ENCODE results near the gene GLRA1.
"Not testable (repeated sequence)": the region's sequence is repeated elsewhere in the genome, so short reads cannot be mapped to it uniquely, and the experiment has no call there.

The GLRA1 gene

DNA sequence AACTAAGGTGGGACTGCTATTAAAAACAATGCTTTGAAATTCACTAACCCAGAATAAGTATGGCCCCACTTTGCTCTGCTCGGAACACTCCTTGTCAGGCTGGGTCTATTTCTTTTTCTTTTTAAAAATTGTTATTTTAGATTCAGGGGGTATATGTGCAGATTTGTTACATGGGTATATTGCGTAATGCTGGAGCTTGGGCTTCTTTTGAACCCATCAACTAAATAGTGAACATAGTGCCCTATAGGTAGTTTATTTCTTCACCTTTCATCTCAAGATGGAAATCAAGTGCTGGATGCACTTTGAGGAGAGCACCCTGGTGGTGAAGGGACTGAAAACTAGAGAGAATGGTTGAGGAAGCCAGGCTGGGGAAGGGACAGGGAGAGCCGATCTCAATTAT lies 51.0 kb downstream of the GLRA1 start:
- DNase-seq, result no peak

DNA sequence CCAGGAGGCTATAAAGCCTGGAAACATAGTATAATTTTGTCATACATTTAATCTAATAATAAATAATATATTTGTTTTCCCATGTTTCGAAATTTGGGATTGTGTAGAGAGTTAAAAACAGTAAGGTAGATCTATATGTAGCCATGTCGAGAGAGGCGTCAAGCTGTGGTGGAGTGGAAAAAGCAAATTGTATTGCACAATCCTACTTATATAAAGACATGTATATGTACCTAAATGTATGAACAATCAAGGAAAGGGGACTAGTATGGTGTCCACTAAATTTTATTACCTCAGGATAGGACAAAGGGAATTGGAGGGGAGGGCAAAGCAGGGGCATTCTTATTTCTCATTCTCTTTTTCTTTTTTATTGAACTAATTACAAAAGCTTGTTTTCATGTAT lies 52.0 kb downstream of the GLRA1 start:
- no peak for DNase-seq

DNA sequence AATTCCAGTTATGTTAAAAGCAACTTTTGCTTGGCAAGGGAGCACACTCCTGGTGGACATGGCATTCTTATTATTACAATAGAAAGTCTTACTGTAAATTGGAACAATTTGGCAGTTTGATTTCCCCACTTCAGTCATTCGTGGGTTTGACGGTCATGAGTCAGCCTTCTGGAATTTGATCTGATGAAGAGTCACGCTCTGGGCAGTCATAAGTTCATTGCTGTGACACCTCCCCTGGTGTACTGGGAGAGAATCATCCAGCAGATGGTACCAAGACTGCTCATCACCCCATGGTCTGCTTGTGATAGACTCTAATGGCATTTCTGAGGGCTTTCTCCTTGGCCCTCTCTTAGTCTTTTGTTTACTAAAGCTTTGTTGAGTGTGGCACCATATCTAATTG lies 53.8 kb downstream of the GLRA1 start:
- no peak for DNase-seq

DNA sequence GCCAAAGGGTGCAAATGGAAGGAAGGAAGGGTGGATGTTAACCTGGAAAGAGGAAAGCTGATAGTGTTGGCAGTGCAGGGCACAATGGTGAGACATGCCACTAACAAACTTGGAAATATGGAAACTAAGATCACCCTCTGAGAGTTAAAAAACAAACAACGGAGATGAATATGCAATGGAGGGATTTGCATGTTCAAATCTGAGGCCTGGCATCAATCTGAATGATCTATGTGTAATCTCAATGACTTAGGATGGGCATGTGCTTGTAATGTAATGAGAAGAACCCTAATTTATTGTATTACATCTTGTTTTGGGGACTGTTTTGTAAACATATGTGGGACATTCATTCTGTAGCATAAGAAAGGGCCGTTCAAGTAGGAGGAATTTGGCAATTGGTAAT lies 54.4 kb downstream of the GLRA1 start:
- no peak for DNase-seq

DNA sequence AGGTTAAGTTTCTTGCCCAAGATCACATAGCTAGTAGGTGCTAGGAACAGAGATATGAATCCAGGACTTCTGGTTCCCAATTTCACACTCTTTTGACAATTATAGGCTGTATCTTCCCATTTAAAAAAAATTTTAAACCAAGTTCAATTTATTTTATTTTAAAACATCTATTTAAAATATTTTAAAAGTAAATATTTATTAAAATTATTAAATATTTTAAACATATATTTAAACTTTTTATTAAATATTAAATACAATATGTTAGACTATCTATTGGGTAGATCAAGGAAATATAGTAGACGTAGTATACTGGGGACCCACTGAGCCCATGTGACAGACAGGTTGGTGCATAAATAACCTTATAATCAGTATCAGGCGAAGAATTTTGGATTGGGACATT lies 54.8 kb downstream of the GLRA1 start:
- DNase-seq, result no peak

DNA sequence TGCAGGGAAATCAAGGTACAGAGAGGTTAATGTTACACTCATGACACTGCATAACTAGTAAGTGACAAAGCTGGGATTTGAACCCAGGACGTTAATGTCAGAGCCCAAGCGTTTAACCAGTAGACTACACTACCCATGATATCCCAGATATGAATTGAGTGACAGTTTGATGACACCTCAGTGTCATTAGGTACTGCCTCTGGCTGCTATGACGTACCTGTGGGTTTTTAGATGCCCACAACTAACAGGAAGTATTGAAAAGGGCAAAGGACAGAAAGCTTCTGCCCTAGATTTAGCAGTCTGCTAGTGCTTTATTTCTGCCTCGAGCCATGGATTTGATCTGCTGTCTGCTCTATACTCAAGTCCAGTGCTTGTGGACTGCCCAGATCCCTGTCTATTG lies 56.2 kb downstream of the GLRA1 start:
- DNase-seq, result no peak

DNA sequence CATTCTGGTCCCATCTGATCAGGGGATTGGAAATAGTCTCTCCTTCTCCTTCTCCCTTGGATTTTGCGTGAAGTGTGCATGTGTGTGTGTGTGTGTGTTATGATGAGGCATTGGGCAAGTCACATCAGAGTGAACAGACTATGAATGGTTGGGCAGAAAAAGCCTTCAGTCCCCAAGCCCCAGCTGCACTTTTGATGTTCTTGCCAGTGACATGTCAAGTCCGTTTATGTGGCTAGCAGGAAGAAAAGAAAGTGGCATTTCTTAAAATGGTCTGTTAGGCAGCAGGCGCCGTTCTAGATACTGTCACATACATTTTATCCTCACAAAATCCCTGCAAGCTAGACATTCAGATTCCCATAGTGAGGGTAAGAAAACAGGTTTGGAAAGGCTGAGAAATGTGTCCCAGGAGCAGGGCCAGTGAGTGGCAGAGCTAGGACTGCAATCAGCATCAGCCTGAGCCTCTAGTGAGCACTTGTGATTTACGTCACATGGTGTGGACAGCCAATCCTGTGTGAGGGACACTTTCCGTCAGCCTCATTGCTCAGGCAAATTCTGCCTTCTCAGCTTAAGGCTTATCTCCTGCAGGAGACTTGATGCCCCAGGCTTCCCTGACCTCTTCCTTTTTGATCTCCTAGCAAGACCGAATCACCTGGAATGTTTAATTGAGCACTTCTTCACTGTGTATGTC lies 60.4 kb downstream of the GLRA1 start:
- no peak for DNase-seq

DNA sequence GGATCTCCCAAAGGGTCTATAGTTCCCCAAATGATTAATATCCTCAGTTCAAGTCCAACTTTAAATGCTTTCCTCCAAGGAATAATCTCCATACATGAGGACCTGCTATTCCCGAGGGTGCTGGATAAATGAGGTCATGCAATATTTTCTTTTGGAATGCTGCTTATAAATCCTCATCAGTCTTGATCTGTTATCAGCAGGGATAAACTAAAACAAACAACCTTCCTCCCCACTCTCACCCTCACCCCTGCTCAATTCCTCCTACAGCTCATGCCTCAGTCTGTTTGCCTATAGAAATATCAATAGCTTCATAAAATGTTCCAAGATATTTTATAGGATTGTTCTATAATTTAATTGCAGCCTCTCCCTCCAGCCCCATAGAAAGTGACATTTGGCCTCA lies 61.1 kb downstream of the GLRA1 start:
- DNase-seq, result no peak

DNA sequence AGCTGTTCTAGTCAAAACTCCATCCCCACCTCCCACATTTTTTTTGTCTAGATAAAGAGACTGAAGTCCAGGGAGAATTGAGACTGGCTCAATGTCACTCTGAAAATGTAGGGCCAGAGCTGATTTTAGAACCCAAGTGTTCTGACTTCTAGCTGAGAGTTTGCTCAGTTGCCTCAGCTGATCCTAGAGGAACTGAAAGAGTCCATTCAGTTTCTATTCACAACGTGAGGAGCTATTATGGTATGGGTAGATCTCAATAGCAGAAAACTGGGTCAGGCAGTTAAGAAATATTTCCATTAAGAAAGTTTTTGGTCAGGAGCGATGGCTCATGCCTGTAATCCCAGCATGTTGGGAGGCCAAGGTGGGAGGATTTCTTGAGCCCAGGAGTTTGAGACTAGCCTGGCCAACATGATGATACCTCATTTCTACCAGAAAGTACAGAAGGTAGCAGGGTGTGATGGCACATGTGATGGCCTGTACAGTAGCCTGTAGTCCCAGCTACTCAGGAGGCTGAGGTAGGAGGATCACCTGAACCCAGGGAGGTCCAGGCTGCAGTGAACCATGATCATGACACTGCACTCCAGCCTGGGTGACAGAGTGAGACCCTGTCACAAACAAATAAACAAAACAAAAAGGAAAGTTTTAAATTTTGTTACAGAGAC lies 61.7 kb downstream of the GLRA1 start:
- no peak for DNase-seq

DNA sequence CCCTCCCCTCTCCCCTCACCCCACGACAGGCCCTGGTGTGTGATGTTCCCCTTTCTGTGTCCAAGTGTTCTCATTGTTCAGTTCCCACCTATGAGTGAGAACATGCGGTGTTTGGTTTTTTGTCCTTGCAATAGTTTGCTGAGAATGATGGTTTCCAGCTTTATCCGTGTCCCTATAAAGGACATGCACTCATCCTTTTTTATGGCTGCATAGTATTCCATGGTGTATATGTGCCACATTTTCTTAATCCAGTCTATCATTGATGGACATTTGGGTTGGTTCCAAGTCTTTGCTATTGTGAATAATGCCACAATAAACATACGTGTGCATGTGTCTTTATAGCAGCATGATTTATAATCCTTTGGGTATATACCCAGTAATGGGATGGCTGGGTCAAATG lies 63.8 kb downstream of the GLRA1 start:
- not testable (repeated sequence) for DNase-seq

DNA sequence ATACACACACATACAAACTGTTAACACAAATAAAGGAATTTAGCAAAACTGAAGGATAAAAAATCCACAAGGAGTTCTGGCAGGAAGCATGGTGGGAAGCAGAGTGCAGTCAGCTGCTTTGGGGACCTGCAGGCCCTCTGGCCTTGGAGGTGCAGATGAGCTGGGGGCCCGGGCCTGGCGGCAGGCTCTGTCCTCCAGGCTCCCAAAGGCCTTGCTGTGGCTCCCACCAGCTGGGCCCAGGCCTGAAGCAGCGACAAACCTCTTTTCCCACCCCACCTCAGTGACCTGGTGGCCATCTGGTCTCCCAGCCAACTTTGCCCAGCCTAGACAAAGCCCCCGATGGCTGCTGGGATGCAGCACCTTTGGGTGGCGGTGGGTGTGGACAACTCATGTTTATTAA lies 67.8 kb downstream of the GLRA1 start:
- no peak for DNase-seq

DNA sequence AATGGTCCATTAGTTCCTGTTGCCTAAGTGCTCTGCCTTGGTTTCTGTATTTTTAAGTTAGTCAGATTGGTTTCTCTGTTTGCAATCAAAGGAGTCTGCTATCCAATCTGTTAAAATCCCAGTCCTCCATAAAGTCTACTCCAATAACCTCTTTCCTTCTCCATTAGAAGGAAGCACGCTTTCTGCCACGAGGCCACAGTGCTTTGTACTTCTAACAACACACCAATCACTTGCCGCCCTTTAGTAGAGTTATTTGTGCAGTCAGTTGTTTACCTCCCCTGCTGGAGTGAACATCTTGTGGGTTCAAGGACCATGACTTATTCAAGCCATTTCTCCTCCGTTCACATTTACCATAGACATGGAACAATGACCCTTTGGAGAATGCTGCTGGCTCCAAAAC lies 69.0 kb downstream of the GLRA1 start:
- no peak for DNase-seq

DNA sequence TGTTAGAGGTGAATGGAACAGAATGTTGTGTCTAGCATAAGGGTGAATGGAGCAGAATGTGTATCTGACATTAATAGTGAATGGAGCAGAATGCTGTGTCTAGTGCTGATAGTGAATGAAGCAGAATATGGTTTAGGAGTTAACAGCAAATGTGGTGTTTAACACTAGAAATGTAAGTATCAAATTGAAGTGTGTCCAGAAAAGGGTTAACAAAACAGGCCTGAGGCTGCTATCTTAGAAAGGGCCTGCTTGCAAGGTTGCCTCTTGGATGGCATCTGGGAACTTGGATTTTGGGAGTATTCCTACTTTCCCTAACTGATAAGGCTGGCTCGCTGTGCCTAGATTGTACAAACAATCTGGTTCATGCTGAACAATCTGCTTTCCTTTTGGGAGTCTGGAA lies 76.8 kb downstream of the GLRA1 start:
- DNase-seq, result no peak

DNA sequence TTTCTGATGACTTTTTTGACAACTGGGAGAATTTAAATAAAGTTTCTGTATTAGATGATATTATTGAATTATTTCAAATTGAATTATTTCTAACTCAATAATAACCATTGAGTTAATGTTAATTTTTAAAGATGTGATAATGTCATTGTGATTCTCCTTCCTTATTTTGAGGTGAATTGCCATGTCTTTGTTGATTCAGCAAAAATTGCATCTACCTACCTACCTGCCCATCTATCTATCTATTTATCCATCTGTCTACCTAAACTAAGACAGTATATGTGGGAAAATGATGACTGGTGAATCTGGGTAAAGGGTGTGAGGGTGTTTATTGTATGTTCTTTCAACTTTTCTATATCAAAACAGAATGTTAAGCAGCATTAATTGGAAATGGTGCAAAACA lies 77.9 kb downstream of the GLRA1 start:
- no peak for DNase-seq

DNA sequence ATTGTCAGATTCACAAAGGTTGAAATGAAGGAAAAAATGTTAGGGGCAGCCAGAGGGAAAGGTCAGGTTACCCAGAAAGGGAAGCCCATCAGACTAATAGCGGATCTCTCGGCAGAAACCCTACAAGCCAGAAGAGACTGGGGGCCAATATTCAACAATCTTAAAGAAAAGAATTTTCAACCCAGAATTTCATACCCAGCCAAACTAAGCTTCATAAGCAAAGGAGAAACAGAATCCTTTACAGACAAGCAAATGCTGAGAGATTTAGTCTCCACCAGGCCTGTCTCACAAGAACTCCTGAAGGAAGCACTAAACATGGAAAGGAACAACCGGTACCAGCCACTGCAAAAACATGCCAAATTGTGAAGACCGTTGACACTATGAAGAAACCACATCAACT lies 91.8 kb downstream of the GLRA1 start:
- DNase-seq, result not testable (repeated sequence)

DNA sequence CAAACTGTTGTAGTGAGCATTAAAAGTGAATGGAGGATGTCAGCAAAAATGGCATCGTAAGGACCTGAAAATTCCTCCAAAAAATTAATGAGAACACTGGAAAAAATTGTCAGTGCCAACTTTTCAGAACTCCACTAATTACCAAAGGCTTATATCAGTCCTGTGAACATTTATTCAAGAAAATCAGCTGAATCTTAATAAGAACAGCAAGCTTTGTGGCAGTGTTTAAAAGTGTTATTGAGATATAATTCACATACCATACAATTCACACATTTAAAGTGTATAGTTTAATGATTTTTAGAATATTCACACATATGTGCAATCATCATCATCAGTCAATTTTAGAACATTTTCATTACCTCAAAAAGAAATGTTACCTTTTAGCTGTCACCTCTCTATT lies 95.3 kb downstream of the GLRA1 start:
- no peak for DNase-seq

DNA sequence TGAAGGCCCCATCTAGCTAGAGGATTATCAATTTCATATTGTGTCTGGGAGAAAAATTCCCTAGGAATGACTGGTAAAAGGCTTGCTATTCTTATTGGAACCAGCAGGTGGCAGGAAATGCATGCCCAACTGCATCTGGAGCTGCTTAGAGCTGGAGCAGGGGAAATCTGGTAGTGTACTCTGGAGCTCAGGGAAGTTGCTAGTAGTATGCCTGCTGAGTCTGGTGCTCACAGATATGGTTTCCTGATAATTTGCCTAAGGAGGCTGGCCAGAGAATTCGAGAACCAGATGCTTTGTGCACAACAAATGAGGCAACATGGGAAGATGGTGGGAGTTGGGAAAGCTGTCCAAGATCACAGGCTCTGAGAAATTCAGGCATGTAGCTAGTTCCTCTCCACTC lies 99.2 kb downstream of the GLRA1 start:
- peak; percentile 49 for DNase-seq

DNA sequence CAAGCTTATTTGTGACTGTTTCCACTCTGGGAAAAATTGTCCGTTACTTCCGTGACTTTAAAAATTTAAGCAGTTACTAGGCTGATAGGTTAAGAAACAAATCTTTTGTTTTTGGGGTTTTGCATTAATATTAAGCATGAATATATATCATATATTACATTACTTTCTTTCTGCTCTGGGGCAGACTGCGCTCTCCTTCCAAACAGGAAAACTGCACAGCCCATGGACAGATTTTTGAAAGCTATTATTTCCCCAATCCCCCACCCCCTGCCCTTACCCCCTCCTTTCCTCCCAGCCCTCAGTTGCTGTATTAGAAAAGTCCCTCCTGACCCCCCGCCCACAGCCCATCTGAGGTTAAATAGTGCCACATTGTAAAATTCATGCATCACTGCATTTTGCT lies 102.5 kb downstream of the GLRA1 start:
- DNase-seq, result no peak

DNA sequence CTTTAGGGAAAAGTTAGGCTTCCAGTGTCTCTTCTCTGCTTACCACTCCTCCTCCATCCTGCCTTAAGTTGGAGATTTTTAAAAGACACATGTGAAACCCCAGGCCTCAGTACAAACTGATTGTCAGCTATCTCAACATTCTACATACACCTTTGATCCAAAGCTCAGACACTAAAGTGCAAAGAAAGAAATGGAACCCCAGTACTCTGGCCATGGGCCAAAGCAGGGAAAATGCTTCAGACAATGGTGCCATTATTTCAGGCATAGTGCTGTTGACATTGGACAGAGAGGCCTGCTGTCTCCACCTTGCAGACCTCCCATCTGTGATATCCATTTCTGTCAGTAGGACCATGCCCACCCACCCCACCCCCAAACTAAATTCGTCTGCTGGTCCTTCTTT lies 103.7 kb downstream of the GLRA1 start:
- peak; percentile 27 for DNase-seq

DNA sequence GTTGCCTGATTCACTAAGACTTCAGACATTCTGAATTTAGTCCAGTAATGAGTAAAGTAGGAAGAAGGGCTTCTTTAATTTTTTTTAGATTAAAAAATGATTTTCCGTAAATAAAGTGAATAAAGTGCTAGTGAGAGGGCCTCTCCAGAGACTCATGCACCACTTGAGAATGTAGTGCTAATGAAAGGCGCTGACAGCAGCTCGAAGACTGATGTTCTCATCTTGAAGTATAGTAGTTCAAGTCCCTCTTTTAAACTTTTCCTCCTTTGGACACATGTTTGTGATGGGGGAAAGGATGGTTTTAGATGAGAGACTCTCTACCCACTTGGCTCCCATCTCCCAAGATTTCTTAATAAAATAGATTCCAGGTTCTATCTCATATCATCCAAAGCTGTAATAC lies 104.4 kb downstream of the GLRA1 start:
- no peak for DNase-seq

DNA sequence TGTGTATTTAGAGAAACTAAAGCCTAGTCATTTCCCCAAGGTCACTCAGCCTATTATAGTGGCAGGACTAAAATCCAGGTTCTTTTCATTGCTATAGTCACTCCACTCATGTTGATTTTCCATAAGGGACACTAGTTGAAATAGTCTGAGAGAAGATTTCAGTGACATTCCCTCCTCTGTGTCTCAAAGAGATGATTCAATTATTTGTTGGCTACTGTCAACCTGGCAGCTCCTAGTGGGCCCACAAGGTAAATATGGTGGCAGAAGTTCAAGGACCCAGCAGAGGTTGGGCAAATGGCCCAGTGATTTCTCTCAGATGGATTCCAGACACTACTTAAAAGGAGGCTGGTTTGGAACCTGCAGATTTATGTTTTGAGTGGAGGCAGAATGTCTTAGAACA lies 104.8 kb downstream of the GLRA1 start:
- peak; percentile 1 for DNase-seq

DNA sequence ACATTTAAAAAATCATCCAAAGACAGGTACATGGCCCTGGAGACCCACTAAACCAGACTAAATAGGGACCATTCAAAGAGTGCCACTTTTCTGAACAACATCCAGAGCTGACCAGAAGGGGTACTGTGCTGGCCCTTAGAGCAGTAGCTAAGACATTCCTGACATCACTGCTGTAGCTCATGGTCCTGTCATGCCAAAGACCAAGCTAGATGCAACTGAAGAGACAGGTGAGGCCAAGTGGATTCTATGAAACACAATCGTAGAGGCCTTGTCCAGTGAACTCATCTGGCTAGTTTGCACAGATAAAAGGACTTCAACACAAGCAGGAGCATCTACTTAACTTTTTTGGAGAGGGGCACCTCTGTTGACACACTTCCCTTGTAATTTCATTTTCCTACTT lies 109.6 kb downstream of the GLRA1 start:
- DNase-seq, result no peak

DNA sequence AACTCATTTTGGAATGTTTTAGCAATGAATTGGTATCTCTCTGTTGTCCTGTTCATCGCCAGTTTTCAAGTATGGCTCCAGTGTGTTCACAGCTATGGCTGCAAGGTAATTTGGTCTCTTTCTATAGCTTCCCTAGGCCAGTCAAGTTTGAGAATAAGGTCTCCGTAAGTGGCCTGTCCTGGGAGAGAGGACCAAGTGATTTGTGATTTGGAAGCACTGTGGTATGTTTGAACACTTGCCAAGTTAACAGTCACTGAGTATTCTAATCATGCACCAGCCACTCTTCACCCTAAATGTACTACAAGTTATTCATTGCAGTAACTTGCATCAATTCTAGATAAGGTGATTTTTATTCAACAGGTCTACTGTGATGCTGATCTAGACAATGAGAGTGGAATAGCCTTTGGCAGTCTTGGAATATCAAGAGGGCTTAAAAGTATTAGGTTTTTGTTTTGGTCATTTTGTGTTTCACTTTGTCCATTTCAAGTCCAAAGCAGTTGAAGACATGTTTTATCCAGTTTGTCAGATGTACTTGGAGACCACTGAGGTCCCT lies 111.8 kb downstream of the GLRA1 start:
- DNase-seq, result no peak

DNA sequence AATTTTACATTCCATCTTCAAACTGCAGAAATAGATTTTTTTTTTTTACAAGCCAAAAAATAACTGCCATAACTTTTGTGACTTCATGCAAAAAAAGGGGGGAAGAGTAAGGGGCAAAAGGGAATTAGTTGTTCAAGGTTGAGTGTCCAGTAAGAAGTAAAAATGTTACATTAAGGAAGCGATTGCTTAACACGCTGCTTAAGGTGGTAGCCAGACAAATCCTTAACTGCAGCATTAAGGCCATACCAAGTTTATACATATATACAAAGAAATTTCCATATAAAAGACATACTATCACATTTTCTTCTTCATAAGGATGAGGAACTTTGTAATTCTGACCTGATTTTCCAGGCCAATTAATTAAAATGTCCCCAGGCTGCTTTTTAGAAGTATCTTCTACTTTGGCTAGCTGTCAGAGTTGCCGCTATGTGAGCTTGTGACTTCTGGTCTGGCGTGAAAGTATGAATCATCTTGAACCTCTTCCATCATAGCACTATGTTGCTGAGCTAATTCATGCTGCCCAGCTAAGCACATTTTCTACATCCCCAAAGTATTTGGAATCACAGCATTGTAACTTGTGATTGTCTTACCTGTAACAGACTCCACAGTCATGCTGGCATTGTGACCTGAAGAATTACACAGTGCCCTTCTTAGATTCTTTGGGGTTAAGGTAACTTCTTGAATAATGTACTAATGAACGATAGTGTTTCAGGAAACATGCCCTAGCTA lies 112.9 kb downstream of the GLRA1 start:
- no peak for DNase-seq
